ENCODE measurements around the gene CKAP2L. TPM values are rescaled to one million over a fixed set of nuclear protein-coding genes. Genes with fewer than 3 reads are reported as not detected.

The CKAP2L gene
- total and polyA plus RNA-seq, 2 donors (not counting 3 experiments of a cell fraction or from before 2014, with no cell fraction given): 3.4 to 30.7 TPM

DNA sequence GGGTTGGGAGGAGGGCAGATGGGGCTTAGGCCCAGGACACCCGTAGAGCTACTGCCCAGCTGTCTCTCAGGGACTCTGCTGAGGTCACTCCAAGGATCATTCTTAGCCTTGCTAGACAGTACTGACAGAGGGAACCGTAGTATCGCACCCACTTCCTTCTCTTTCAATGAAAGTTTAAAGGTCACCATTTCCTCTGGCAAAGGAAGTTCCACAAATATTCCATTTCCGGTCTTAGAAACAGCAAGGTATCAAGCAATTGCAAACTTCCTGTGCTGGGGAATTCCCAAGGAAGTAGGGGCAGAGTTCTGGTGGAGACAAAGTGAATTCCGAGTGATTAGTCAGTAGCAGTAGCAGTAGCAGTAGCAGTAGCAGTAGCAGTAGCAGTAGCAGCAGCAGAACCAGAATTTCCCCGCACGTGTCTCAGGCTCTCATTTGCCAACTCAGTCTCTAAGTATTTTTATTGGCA, 47.5 kb upstream of the CKAP2L start:
- TF ChIP-seq EZH2 (IDR thresholded peaks at IDR 0.05; ENCODE audit: borderline replicate concordance, low read depth, low read length, severe bottlenecking) (no peak), POLR2AphosphoS5 (IDR thresholded peaks at IDR 0.05; ENCODE audit: insufficient read depth, low read depth, low read length) (peak; percentile 98), MYC (IDR thresholded peaks at IDR 0.05; ENCODE audit: low read depth, low read length) (peak; percentile 75), FOS (IDR thresholded peaks at IDR 0.05; ENCODE audit: borderline replicate concordance, insufficient read depth, low read length) (peak; percentile 91), JUN (IDR thresholded peaks at IDR 0.05; ENCODE audit: borderline replicate concordance, insufficient read depth, insufficient read length, low read depth) (peak; percentile 91), GATA2 (IDR thresholded peaks at IDR 0.05; ENCODE audit: insufficient read depth, insufficient read length, low read depth, low read length) (peak; percentile 96), POLR2A (IDR thresholded peaks at IDR 0.05; ENCODE audit: low read depth, low read length) (peak; percentile 83)
- TF ChIP-seq, protein P1, sequence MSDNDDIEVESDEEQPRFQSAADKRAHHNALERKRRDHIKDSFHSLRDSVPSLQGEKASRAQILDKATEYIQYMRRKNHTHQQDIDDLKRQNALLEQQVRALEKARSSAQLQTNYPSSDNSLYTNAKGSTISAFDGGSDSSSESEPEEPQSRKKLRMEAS (IDR thresholded peaks at IDR 0.05; ENCODE audit: insufficient read depth, insufficient read length): peak; percentile 76
- TF ChIP-seq, protein P2, sequence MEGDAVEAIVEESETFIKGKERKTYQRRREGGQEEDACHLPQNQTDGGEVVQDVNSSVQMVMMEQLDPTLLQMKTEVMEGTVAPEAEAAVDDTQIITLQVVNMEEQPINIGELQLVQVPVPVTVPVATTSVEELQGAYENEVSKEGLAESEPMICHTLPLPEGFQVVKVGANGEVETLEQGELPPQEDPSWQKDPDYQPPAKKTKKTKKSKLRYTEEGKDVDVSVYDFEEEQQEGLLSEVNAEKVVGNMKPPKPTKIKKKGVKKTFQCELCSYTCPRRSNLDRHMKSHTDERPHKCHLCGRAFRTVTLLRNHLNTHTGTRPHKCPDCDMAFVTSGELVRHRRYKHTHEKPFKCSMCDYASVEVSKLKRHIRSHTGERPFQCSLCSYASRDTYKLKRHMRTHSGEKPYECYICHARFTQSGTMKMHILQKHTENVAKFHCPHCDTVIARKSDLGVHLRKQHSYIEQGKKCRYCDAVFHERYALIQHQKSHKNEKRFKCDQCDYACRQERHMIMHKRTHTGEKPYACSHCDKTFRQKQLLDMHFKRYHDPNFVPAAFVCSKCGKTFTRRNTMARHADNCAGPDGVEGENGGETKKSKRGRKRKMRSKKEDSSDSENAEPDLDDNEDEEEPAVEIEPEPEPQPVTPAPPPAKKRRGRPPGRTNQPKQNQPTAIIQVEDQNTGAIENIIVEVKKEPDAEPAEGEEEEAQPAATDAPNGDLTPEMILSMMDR (IDR thresholded peaks at IDR 0.05; ENCODE audit: extremely low read depth in 1 of 2, insufficient read depth in 1 of 2, low read depth in 1 of 2, low read length in 2 of 2): no peak
- Histone ChIP-seq H4K20me1 (replicated peaks; ENCODE audit: control insufficient read depth, extremely low read depth, insufficient read depth, low read length) (no peaks in the 10 kb centered on the region), H3K27me3 (ENCODE audit: control insufficient read depth in 2 of 2, insufficient read depth in 2 of 2, low read length in 2 of 2) (no peaks in the 10 kb centered on the region), H3K9ac (replicated peaks; ENCODE audit: extremely low read depth, insufficient read depth, low read length) (peak overlapping the region; percentile 63), H3K79me2 (ENCODE audit: control insufficient read depth, insufficient read depth, low read length) (no peaks in the 10 kb centered on the region), H3K36me3 (ENCODE audit: control insufficient read depth in 2 of 2, extremely low read depth in 1 of 2, insufficient read depth in 2 of 2, low read length in 2 of 2) (no peaks in the 10 kb centered on the region), H3K4me1 (ENCODE audit: control insufficient read depth, extremely low read depth, insufficient read depth, low read length) (peaks cover 27% of the 10 kb centered on the region), H3K27ac (ENCODE audit: insufficient read depth, low read depth, low read length) (peak overlapping the region; percentile 97), H3K4me2 (ENCODE audit: insufficient read depth, low read length) (peak overlapping the region; percentile 41), H3K4me3 (replicated peaks in 1 of 3; ENCODE audit: insufficient read depth in 1 of 3, low read depth in 1 of 3, low read length in 3 of 3) (no peak overlapping the region), H3K9me1 (replicated peaks; ENCODE audit: control insufficient read depth, extremely low read depth, insufficient read depth, low read length) (no peaks in the 10 kb centered on the region), H2AFZ (ENCODE audit: low read depth, low read length) (no peak overlapping the region), H3K9me3 (replicated peaks; ENCODE audit: control insufficient read depth, insufficient read depth, low read length) (no peaks in the 10 kb centered on the region)
- CTCF ChIA-PET: interaction anchor here (0.6 to 3.2 kb wide), 13 partner anchors 18 to 147 kb away, joined by 3 to 25 read pairs (median 4); partner anchors contain the start of genes IL1A and IL1B
- intact Hi-C loops (cut with micrococcal nuclease) (loop anchor here (1.0 to 5.0 kb wide), 11 partner anchors 18 to 186 kb away; partner anchors contain the start of gene CKAP2L), dilution Hi-C loops (cut with MboI; ENCODE audit: extremely low pct_ligation_motif_present, low sequenced_read_pairs) (no loop called here)
- POLR2A ChIA-PET: interaction anchor here (0.6 to 1.1 kb wide), 3 partner anchors 9 to 49 kb away, joined by 3 to 5 read pairs (median 4); no protein-coding TSS in a partner anchor
- peak; percentile 99 for DNase-seq (ENCODE audit: low read depth, low spot score)
- FAIRE-seq: peak; percentile 98
- BruUV-seq (replicated peaks): no TSS peak

Data from endothelial cell of umbilical vein (primary cell).